Rectal smooth muscle tissue (tissue), 1 donor: Measurements from ENCODE around the gene RELL1.

Experiments
- H3K27ac ChIP-seq: one replicate; pipeline ENCODE4 v1.7.0; 2013; ENCODE audit warnings: low read depth, low read length, inconsistent platforms
- H3K27me3 ChIP-seq: one replicate; pipeline ENCODE4 v1.7.0; 2013; ENCODE audit warnings: low read length; ENCODE audit not compliant: control insufficient read depth, insufficient read depth
- H3K36me3 ChIP-seq: one replicate; pipeline ENCODE4 v1.7.0; 2013; ENCODE audit warnings: low read length; ENCODE audit not compliant: control insufficient read depth, insufficient read depth
- H3K4me1 ChIP-seq: one replicate; pipeline ENCODE4 v1.7.0; 2013; ENCODE audit warnings: low read length; ENCODE audit not compliant: control insufficient read depth, insufficient read depth
- H3K4me3 ChIP-seq: one replicate; pipeline ENCODE4 v1.7.0; 2013; ENCODE audit warnings: low read length
- H3K9ac ChIP-seq: one replicate; pipeline ENCODE4 v1.7.0; 2013; ENCODE audit warnings: low read length

RELL1 gene

GRCh38 chr4:37595875-37596680 is 90.1 kb downstream of the RELL1 start:
- H3K36me3 ChIP-seq, result no peaks in the 10 kb centered on the region
- no peaks in the 10 kb centered on the region for H3K4me1 ChIP-seq
- H3K9ac ChIP-seq, result no peak overlapping the region
- no peak overlapping the region for H3K27ac ChIP-seq
- no peak overlapping the region for H3K4me3 ChIP-seq
- H3K27me3 ChIP-seq, result no peaks in the 10 kb centered on the region

- Histone ChIP-seq H3K9ac (no peak overlapping the region), H3K27ac (no peak overlapping the region), H3K4me3 (no peak overlapping the region), H3K4me1 (no peaks in the 10 kb centered on the region), H3K36me3 (peaks cover 4% of the 10 kb centered on the region), H3K27me3 (no peaks in the 10 kb centered on the region)
Measured at GRCh38 chr4:37594099-37594498, 92.1 kb downstream of the RELL1 start.

- Histone ChIP-seq H3K4me1 (no peaks in the 10 kb centered on the region), H3K27me3 (no peaks in the 10 kb centered on the region), H3K27ac (no peak overlapping the region), H3K4me3 (no peak overlapping the region), H3K9ac (no peak overlapping the region), H3K36me3 (peaks cover 4% of the 10 kb centered on the region)
Measured at GRCh38 chr4:37591349-37591748, 94.8 kb downstream of the RELL1 start.

GRCh38 chr4:37590016-37590415 is 96.2 kb downstream of the RELL1 start:
- H3K36me3 ChIP-seq, result peaks cover 4% of the 10 kb centered on the region
- H3K4me3 ChIP-seq, result no peak overlapping the region
- H3K4me1 ChIP-seq, result no peaks in the 10 kb centered on the region
- no peaks in the 10 kb centered on the region for H3K27me3 ChIP-seq
- no peak overlapping the region for H3K27ac ChIP-seq
- no peak overlapping the region for H3K9ac ChIP-seq

GRCh38 chr4:37588150-37588549 is 98.0 kb downstream of the RELL1 start:
- H3K27me3 ChIP-seq, result no peaks in the 10 kb centered on the region
- peaks cover 4% of the 10 kb centered on the region for H3K36me3 ChIP-seq
- no peaks in the 10 kb centered on the region for H3K4me1 ChIP-seq
- H3K27ac ChIP-seq, result no peak overlapping the region
- H3K4me3 ChIP-seq, result no peak overlapping the region
- no peak overlapping the region for H3K9ac ChIP-seq

- Histone ChIP-seq H3K27me3 (no peaks in the 10 kb centered on the region), H3K36me3 (peaks cover 4% of the 10 kb centered on the region), H3K27ac (no peak overlapping the region)
Measured at GRCh38 chr4:37586194-37586593, 100.0 kb downstream of the RELL1 start.

GRCh38 chr4:37584493-37585060 is 101.6 kb downstream of the RELL1 start:
- H3K4me1 ChIP-seq, result no peaks in the 10 kb centered on the region
- H3K9ac ChIP-seq, result peak overlapping the region; percentile 2
- no peaks in the 10 kb centered on the region for H3K36me3 ChIP-seq
- no peaks in the 10 kb centered on the region for H3K27me3 ChIP-seq
- no peak overlapping the region for H3K27ac ChIP-seq
- peak overlapping the region; percentile 56 for H3K4me3 ChIP-seq

More at GRCh38 chr4:37586194-37586593, 100.0 kb downstream of the RELL1 start:
- Histone ChIP-seq H3K4me3 (no peak overlapping the region), H3K9ac (no peak overlapping the region), H3K4me1 (no peaks in the 10 kb centered on the region)

- Histone ChIP-seq H3K4me1 (no peaks in the 10 kb centered on the region), H3K9ac (peak overlapping the region; percentile 2), H3K27ac (no peak overlapping the region), H3K36me3 (no peaks in the 10 kb centered on the region), H3K27me3 (no peaks in the 10 kb centered on the region), H3K4me3 (peak overlapping the region; percentile 56)
Measured at GRCh38 chr4:37584071-37584470, 102.1 kb downstream of the RELL1 start.

- no peak overlapping the region for H3K27ac ChIP-seq
- no peaks in the 10 kb centered on the region for H3K4me1 ChIP-seq
- H3K36me3 ChIP-seq, result no peaks in the 10 kb centered on the region
- H3K4me3 ChIP-seq, result no peak overlapping the region
- H3K27me3 ChIP-seq, result no peaks in the 10 kb centered on the region
- H3K9ac ChIP-seq, result no peak overlapping the region
Measured at GRCh38 chr4:37573566-37573965, 112.6 kb downstream of the RELL1 start.

- H3K4me1 ChIP-seq, result no peaks in the 10 kb centered on the region
Measured at GRCh38 chr4:37568489-37568888, 117.7 kb downstream of the RELL1 start.

GRCh38 chr4:37567836-37568235 is 118.3 kb downstream of the RELL1 start:
- no peak overlapping the region for H3K4me3 ChIP-seq
- no peaks in the 10 kb centered on the region for H3K4me1 ChIP-seq
- H3K27me3 ChIP-seq, result no peaks in the 10 kb centered on the region
- no peak overlapping the region for H3K27ac ChIP-seq
- no peaks in the 10 kb centered on the region for H3K36me3 ChIP-seq
- H3K9ac ChIP-seq, result no peak overlapping the region

More at GRCh38 chr4:37568489-37568888, 117.7 kb downstream of the RELL1 start:
- Histone ChIP-seq H3K9ac (no peak overlapping the region), H3K27me3 (no peaks in the 10 kb centered on the region), H3K36me3 (no peaks in the 10 kb centered on the region), H3K4me3 (no peak overlapping the region), H3K27ac (no peak overlapping the region)

GRCh38 chr4:37562592-37562991 is 123.6 kb downstream of the RELL1 start:
- no peak overlapping the region for H3K9ac ChIP-seq
- no peaks in the 10 kb centered on the region for H3K36me3 ChIP-seq
- no peaks in the 10 kb centered on the region for H3K4me1 ChIP-seq
- H3K4me3 ChIP-seq, result no peak overlapping the region
- H3K27me3 ChIP-seq, result no peaks in the 10 kb centered on the region
- no peak overlapping the region for H3K27ac ChIP-seq

GRCh38 chr4:37561803-37562207 is 124.4 kb downstream of the RELL1 start:
- no peaks in the 10 kb centered on the region for H3K27me3 ChIP-seq
- no peaks in the 10 kb centered on the region for H3K36me3 ChIP-seq
- H3K9ac ChIP-seq, result no peak overlapping the region
- no peak overlapping the region for H3K4me3 ChIP-seq
- no peaks in the 10 kb centered on the region for H3K4me1 ChIP-seq
- no peak overlapping the region for H3K27ac ChIP-seq
